ENCODE measurements around the gene BMAL1.

BMAL1 gene

GRCh38 chr11:13329670-13330356, 52.2 kb downstream of the BMAL1 start:
- no peak for DNase-seq (ENCODE audit: low spot score)
- no peak for TF ChIP-seq CTCF (IDR thresholded peaks at IDR 0.05; ENCODE audit: extremely low read depth, missing control alignments)

- no peak for DNase-seq (ENCODE audit: low spot score)
- no peak for TF ChIP-seq CTCF (IDR thresholded peaks at IDR 0.05; ENCODE audit: extremely low read depth, missing control alignments)
These were observed 54.5 kb downstream of the BMAL1 start for GRCh38 chr11:13332124-13332523.

DNA sequence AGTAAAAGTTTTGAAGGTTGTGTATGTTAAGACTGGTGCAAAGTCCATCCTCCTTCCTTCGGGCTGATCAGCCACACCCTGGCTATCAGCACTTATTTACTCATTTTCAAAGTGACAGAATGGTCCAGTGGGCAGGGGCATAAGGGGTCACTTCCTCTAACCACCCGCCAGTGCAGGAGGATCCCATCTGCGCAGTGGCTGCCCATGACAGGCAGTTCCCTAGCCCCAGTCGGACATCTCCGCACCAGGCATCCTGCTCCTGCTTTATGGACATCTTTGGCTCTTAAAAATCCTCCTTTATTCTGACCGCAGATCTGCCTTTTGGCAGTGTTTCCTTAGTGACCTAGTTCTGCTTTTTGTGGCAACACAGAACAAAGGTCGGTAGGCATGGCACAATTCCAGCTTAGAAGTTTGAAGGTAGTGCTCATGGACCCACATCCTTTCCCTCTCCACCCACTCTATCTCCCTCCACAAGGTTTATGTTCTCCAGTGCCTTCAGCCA, 55.9 kb downstream of the BMAL1 start:
- no peak for TF ChIP-seq CTCF (IDR thresholded peaks at IDR 0.05; ENCODE audit: extremely low read depth, missing control alignments)
- DNase-seq (ENCODE audit: low spot score) = no peak

GRCh38 chr11:13334034-13334786, 56.6 kb downstream of the BMAL1 start:
- TF ChIP-seq CTCF (IDR thresholded peaks at IDR 0.05; ENCODE audit: extremely low read depth, missing control alignments) = no peak
- no peak for DNase-seq (ENCODE audit: low spot score)

GRCh38 chr11:13335319-13335718, 57.7 kb downstream of the BMAL1 start:
- DNase-seq (ENCODE audit: low spot score) = peak; percentile 66
- TF ChIP-seq CTCF (IDR thresholded peaks at IDR 0.05; ENCODE audit: extremely low read depth, missing control alignments) = peak; percentile 84

GRCh38 chr11:13336246-13336878, 58.8 kb downstream of the BMAL1 start:
- no peak for TF ChIP-seq CTCF (IDR thresholded peaks at IDR 0.05; ENCODE audit: extremely low read depth, missing control alignments)
- DNase-seq (ENCODE audit: low spot score) = no peak

DNA sequence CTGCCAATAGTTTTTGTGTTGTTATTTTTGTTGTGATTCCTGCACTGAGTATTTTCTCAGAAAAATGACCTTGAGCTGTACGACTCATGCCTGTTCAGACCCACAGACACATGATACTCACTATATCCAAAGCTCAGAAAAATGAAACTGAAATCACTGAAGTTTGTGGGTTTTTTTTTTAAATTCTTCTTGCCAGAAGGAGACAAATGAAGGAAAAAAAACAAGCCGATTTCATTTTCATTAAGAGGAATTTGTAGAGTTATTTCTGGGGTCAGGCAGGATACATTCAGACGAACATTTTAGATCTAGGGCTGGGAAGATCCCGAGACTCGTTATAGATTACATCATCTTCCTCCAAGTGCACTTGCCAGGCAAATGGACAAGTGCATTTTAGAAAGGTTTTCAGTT, 60.4 kb downstream of the BMAL1 start:
- no peak for DNase-seq (ENCODE audit: low spot score)
- TF ChIP-seq CTCF (IDR thresholded peaks at IDR 0.05; ENCODE audit: extremely low read depth, missing control alignments) = no peak
